NOMO-1 treated with dmso at 0.1 percent for 144 hours (cell line): Measurements from ENCODE around the gene SUPT7L.

Experiments
- DNase-seq: peaks from one replicate; lab custom pipeline; 2025; ENCODE audit not compliant: unreplicated experiment; lab: John Stamatoyannopoulos, UW

Gene SUPT7L, protein sequence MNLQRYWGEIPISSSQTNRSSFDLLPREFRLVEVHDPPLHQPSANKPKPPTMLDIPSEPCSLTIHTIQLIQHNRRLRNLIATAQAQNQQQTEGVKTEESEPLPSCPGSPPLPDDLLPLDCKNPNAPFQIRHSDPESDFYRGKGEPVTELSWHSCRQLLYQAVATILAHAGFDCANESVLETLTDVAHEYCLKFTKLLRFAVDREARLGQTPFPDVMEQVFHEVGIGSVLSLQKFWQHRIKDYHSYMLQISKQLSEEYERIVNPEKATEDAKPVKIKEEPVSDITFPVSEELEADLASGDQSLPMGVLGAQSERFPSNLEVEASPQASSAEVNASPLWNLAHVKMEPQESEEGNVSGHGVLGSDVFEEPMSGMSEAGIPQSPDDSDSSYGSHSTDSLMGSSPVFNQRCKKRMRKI

DNA sequence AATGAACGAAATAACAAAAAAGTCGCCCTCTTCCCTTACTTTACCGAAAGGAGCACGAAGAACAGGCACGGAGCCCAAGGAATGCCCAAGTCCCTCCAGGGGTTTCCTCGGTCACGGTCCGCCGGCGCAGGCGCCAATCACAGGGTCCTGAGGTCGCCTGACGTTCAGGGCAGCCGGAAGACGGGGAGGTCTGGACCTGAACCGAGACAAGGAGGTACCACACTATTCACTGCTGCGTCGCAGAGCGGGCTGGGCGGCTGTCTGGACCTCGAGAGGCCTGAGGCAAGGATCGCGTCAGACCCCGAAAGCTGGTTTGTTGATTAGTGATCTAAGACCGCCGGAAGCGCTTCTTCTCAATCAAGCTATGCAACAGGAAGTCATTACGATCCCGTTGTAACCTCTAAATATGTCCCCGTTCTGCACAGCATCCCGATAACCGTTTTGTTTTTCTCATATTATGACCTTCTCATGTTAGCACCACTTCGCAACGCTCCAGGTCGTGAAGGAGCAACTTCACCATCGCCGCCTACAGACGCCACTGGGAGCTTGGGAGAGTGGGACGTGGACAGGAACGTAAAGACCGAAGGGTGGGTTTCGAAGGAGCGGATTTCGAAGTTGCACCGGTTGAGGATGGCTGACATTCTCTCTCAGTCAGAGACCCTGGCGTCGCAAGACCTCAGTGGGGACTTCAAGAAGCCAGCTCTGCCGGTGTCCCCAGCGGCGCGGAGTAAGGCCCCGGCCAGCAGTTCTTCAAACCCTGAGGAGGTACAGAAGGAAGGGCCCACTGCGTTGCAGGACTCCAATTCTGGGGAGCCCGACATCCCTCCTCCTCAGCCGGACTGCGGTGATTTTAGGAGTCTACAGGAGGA is at the start of gene SUPT7L, which contains the start of gene SLC4A1AP:
Gene SUPT7L (minus strand): TSS at position 330 of the 869 bp plus-strand sequence. CDS start 1,422 bp downstream, outside the sequence.
Gene SLC4A1AP (plus strand): TSS at position 605 of the 869 bp plus-strand sequence. CDS start 26 bp downstream, at position 631.
- DNase-seq: peak; percentile 57

DNA sequence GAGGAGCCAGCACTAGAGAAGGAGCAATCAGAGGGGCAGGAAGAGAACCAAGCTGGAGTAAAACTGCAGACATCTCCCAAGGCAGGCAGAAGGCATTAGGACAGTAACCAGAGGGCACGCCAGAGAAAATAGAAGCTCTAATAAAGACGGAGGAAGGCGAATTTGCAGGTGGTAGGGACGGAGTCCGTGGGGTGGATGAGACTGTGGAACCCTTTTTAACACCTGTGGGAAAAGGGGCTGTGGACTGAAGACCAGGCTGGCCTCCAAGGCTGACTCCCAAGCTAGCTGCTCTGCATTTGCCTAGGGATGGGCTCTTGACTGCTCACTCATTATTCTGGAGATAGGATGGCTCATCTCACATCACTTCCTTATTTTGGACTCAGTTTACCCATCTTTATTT is 49.8 kb upstream of the SUPT7L start:
- DNase-seq: no peak

DNA sequence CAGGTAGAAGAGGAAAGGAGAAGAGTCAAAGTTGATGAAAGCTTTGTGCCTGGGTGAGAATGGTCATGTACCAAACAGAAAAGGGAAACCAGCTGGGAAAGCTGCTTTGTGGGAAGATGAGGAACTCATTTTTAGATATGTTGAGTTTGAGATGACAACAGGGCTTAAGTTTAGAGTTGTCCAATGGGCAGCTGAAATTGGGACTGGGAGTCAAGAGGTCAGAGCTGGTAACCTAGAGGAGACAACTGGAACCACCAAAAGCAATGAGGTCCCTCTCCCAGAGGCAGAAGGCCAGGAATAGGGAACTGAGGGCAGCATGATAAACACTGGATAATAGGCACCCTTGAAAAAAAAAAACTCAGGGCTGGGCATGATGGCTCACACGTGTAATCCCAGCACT is 49.1 kb upstream of the SUPT7L start:
- no peak for DNase-seq

DNA sequence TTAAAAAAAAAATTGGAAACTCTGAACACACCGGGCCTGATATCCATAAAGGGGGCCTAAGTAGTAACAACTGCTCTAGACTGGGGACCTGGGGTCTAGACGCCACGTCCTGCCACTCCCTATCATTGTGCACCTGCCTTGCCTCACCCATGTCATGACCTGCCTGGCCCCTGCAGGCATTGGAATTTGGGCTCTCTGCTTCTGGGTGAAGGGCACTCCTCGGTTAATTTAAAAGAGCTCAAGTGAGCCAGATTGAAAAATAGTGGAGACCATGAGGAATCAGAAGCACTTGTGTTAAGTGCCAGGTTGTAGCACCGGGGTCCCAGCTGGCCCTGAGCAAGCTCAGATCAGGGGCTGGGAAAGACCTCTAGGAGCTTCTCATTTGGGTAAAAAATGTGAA is 48.4 kb upstream of the SUPT7L start:
- no peak for DNase-seq

DNA sequence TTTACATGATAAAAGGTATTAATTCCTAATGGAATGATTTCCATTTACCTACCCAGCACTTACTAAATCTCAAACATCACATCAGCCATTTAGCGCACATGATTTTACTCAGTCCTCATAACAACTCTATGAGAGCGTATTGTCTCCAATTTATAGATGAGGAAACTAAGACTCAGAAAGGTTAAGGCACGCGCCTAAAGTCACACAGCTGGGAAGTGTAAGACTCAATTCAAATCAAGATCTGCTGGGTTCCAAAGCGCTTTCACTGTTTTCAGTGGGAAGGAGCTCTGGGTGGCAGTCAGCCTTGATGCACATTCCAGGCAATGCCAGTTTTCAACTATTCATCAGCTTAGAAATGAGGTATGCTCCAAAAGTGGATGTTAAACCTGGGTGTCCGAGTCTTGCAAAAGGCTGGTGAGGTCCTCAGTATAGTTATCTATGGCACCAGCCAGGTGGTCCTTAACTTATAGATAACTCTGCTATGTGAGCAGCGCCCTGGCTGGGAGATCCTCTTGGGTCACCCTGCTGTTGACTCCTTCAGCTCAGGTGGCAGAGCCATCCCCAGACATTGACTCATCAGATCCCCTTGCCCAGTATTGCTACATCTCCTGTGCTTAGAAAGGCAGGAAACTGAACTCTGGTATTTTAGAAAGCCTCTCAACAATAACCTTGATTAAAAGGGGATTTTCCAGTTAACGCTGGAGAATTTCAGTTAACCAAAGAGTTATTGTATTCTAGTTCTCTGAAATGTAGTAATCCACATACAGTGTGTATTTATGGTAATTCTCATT is 47.4 kb upstream of the SUPT7L start:
- DNase-seq: no peak

DNA sequence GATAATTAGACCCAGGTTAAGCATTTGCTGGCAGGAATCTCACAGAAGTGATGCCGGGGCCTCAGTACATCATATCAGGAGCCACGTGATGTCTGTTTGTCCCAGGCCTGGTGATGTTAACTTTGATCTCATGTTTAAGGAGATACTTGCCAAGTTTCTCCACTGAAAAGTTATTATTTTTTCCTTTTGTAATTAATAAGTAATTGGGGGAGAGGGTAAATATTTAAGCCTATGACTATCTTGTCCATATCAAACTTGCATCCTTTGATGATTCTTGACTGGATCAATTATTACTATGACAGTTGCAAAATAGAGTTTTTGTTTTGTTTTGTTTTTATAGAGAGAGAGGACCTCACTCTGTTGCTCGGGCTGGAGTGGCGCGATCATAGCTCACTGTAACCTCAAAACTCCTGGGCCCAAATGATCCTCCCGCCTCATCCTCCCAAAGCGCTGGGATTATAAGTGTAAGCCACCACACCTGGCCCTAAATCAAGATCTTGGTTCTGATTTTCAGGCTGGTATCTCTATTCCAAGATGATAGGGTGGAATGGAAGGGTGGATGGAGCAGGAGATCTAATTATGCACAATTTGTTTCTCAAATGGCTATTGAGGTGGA is 46.7 kb upstream of the SUPT7L start:
- no peak for DNase-seq

DNA sequence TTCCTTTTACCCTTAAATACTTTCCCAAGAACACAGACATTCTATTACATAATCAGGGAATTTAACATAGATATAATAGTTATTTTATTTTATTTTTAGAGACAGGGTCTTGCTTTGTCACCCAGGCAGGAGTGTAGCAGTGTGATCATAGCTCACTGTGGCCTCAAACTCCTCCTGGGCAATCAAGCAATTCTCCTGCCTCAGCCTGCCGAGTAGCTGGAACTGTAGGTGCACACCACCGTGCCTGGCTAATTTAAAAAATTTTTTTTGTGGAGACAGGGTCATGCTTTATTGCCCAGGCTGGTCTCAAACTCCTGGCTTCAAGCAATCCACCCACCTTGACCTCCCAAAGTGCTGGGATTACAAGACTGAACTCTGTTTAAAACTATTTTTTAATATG is 45.9 kb upstream of the SUPT7L start:
- no peak for DNase-seq

DNA sequence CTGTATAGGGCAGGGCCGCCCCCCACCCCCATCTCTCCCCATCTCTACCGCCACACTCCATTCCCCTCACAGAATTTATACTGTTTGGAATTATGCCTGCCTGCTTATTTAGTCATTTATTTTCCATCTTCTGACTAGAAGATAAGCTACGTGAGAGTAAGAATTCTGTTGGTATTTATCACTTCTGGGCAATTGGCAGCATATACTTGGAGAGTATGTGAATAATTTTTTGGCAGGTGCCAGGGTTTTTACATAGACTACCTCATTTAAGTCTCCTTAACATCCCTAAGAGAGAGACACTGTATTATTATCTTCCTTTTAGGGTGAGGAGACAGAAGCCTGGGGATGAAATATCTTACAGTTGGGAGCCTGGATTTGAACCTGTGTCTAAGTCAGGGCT is 45.3 kb upstream of the SUPT7L start:
- DNase-seq: no peak

DNA sequence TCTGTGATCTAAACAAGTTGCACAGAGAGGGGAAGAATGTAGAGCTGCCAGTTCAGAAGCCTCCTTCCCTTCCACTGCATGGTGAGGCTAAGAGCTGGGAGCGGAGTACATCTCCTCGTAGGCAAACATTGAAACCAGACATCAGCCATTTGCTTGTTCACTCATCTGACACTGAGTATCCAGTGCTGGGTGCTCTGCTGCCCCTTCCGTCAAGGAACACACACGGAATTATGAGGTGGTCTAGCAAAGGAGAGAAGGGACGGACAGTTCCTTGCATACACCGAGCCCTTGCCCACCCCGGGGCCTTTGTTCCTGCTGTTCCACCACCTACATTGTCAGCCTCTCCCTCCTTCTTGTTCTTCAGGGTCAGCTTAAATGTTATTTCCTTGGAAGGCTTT is 44.8 kb upstream of the SUPT7L start:
- no peak for DNase-seq

DNA sequence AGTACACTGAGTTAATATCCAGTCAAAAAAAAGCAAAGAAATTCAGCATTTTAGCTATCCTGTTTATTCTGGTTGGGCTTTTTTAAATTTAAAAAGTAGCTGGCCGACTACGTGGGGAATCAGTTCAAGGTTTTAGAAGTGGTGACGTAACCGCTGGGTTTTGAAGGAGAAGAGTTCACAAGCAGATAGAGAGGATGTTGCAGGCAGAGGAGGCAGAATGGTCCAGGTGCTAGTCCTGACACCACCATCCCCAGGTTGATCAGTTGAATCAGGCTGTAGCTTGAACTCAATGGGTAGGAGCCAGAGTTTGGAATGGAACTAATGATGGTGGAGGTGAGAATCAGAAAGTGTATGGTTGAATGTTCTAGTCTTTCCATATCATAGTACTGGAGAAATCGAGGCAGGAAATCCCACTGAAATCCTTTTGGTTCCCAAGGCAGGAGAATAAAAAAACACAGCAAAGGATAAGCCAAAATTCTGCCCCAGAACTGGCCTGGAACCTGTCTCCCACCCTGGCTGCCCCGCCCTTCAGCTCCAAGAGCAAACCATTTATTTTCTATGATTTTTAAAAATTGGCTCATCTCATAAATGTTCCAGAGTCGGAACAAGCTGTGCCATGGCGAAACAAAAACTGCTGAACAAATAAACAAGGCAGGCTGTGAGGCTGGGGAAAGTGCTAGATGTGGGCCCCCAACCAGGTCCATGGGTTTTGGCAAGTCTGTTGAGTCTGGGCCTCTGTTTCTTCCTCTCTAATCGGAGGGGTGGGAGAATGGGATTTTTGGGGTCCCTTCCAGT is 44.2 kb upstream of the SUPT7L start:
- no peak for DNase-seq

DNA sequence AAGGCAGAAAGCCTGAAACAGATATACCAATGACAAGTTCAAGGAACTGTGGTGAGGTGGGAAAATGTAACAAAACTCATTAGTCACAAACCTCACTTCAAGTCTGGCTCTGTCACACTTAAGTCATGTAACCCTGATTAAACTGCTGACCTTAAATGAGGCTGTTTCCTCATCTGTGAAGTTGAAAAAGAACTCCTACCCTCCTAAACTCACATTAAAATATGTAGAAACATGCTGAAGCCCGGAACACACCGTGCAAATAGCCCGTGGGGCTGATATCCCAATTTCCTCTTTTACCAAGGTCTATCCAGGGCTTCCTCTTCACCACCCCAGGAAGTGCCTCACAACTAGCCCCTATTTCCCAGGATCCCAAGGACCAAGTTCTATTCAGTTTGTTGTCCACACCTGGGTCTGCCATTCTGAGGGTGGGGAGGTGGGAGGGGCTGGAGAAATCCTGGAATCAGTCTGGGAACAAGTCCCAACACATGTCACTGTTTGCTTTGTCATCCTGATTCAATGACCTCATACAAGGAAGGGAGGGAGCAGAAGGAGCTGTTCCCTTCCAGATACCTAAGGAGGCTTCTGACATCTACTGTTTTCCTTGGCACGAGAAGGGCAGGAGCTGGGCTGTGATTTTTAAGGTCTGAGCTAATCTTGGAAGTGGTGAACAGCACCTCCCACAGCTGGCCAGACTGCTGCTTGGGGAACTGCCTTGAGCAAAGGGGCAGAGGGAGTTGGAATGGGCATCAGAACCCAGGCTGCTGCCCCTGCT is 42.6 kb upstream of the SUPT7L start:
- no peak for DNase-seq

DNA sequence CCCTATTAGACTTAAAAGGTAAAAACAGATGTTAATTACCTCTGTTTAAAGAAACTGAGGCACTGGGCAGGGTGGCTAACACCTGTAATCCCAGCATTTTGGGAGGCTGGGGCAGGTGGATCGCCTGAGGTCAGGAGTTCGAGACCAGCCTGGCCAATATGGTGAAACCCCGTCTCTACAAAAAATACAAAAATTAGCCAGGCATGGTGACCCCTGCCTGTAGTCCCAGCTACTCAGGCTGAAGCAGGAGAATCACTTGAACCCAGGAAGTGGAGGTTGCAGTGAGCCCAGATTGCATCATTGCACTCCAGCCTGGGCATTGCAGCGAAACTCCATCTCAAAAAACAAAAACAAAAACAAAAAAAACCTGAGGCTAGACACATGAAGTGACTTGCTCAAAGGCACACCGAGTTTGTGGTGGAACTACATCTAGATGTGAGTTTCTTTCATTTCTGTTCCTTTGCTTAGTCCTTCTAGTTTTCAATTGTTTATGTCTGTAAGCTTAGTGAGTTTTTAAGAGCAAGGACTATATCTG is 41.0 kb upstream of the SUPT7L start:
- no peak for DNase-seq

DNA sequence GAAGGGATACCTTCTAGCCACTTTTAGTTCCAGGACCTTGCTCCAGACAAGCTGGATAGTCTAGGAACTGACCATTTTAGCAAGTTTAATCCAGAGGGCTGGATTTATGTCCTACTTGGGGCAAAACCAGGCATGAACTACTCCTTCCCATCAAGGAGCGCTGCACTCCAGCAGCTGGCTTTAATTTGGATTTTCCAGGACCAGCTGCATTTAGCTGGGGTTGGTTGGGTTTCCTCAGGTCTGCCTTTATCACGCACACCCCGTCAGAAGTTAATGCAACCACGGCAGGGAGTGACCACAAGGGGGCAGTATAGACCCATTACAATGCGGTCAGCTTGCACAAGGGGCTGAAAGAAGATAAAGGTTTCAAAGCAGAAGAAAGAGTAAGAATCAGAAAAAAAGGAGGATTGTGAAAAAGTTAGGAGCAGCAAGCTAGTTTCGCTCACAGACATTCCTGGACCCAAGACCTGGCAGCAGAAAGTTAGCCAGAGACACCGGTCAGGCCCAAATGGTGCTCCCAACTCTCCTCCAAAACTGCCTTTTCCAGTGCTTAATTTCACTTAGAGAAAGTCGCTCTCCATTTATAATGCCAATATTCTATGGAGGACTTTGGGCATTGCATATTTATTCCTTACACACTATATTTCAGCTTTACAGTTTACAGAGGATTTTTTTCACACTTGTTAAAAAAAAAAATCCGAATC is 40.4 kb upstream of the SUPT7L start:
- peak; percentile 73 for DNase-seq

DNA sequence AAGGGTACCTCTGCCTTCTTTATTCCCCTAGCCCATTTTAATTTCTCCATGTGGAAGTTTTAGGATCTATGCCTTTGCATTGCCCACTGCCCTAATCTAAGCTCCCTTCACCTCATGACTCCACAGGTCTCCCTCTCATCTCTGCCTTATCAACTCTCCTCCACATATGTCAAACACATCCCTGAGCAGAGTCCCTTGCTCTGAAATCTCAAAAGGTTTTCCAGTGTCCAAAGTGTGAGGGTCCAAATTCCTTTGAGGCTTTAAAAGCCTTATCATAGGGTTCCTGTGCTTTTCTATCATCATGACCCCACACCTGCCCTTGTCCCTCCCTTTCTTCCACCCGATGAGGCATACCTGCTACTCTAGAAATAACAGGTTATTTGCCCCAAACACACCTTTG is 38.9 kb upstream of the SUPT7L start:
- DNase-seq: no peak

DNA sequence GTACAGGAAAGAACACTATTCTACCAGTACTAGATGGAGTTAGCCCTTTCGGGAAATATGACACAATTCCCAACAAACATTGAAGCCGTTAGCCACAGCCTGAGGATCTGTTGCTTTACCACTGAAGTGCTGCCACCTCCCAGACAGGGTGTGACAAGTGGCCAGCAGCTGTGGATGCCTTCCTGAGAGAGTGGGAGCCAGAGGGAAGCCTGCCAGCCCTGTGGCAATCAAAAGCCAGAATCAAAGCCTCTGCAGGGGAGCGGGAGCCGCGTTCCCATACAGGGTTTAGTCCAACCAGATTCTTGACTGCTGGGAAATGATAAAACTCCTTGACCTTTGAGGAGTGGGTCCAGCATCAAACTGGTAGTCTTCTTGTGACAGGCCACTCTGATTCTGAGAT is 38.3 kb upstream of the SUPT7L start:
- DNase-seq: no peak

DNA sequence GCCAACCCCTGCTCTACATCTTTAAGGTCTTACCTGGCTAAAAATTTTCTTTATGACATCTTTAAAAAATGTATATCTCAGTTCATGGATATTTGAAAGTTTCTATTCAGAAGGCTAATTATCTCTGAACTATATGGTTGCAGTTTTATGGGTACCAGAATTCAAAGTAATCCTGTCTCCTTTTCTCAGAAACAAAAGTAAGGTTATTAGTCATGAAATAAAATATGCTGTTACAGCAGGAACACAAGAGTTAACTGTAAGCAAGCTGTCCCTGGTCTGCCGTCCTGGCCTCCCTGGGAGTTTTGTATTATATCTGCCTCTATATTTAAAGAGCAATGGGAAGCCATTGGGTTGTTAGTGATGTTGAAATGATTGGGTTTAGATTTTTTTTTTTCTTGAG is 34.2 kb upstream of the SUPT7L start:
- no peak for DNase-seq

DNA sequence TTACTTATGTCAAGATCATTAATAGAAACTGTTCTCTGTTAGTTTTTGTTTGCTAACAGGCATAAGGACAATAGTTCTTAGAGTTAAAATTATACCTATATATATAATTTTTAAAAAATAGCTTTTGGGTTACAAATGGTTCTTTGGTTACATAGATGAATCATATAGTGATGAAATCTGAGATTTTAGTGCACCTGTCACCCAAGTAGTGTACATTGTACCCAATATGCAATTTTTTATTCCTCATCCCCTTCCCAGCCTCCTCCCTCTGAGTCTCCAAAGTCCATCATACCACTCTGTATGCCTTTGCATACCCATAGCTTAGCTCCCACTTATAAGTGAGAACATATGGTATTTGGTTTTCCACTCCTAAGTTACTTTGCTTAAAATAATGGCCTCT is 26.6 kb upstream of the SUPT7L start:
- DNase-seq: no peak

DNA sequence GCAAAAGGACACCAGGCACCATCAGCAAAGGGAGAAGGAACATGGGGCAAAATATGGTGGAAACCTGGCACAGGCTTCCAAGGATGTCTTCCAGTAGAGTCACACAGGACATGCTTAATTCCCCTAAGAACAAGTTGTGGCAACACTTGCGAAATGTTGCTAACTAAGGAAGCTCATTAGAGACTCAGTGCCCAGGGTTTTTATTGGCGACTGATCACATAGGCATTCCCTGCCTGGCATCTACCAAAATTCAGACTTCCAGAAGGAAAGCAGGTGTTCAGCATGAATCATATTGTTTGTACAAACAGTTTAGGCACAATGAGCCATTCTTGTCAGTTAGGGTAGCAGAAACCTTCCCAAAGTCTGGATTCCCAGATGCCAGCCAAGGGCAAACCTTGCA is 26.0 kb upstream of the SUPT7L start:
- DNase-seq: no peak
